HG03095 (cell line): ENCODE data around the gene UCP2.

Experiments
- ATAC-seq: cut with Tn5 transposase; IDR thresholded peaks from one replicate; pipeline ENCODE4 v1.9.1; 2021; ENCODE audit warnings: moderate library complexity; ENCODE audit not compliant: unreplicated experiment

Gene UCP2

DNA sequence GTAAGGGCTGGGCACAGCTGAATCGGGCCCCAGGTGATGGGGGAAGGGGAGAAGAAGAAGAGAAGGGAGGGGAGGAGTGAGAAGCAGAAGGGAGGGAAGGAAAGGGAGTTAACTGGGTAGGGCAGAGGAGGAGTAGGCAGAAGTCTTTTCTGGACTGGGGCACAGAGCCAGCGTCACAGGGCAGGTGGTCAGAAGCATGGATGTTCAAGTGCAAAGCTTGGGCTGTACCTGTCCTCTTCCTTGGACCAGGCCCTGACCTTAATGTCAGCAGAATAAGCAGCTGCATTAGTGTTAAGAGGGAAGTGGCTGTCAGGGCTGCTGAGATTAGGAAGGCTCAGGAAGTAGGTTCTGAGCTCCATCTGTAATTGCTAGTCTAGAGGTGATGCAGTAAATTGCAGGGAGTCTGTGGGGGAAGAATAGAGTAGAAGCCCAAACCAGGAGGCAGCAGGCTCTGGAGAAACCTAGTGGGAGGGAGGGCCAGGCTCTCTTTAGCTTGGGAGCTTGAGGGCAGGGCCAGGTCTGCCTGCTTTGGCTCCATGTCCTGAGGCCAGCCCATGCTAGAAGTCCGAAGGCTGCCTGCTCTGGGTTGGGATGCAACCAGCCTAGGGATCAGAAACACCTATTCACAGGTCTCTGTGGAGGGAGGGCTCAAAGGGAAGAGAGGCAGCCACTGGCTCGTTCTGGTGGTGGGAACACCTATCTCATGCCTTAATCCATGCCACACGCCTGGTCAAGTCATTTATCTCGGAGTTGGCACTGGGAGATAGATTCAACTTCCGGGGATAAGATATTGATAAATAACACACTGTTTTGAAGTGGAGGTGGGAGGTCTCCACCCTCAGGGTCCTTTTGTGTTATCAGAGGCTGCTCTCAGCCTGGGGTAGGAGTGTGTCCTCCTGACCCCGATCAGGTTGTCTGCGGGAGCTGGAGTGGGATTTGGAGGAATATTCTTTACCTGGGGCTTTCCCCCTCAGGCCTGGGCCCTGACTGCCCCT is 28.0 kb upstream of the UCP2 start:
- no peak for ATAC-seq

DNA sequence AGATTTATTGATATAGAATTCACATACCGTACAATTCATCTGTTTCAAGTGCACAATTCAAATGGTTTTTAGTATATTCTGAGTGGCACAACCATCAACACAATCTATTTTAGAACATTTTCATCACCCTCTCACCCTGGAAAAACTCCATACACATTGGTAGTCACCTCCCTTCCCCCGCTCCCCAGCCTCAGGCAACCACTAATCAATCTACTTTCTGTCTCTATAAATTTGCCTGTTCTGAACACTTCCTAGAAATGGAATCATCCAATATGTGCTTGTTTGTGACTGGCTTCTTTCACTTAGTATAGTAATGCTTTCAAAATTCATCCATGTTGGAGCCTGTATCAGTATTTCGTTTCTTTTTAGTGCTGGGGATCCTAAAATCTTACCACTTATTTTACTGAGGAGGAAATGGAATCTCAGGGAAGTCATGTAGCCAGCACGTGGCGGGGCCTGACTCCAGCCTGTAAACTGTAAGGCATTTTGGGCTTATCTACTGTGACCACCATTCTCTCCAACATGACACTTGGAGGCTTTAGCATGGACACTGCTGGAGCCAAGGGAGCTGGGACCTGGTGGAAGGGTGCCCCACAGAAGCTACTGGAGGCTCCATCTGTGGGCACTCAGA is 27.1 kb upstream of the UCP2 start:
- no peak for ATAC-seq

DNA sequence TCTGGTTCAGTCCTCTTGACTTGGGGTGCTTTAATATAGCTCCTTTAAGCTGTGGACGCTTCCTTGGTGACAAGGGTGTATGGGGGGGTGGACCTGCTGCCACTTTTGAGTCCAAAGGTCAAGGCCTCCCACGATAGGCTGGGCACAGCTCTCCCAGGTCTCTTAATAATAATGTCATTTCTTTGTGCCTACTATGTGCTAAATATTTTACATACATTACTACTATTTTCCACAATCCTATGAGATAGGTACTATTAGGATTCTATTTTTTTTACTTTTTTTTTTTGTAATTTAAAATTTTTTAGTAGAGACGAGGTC is 26.5 kb upstream of the UCP2 start:
- ATAC-seq, result no peak

DNA sequence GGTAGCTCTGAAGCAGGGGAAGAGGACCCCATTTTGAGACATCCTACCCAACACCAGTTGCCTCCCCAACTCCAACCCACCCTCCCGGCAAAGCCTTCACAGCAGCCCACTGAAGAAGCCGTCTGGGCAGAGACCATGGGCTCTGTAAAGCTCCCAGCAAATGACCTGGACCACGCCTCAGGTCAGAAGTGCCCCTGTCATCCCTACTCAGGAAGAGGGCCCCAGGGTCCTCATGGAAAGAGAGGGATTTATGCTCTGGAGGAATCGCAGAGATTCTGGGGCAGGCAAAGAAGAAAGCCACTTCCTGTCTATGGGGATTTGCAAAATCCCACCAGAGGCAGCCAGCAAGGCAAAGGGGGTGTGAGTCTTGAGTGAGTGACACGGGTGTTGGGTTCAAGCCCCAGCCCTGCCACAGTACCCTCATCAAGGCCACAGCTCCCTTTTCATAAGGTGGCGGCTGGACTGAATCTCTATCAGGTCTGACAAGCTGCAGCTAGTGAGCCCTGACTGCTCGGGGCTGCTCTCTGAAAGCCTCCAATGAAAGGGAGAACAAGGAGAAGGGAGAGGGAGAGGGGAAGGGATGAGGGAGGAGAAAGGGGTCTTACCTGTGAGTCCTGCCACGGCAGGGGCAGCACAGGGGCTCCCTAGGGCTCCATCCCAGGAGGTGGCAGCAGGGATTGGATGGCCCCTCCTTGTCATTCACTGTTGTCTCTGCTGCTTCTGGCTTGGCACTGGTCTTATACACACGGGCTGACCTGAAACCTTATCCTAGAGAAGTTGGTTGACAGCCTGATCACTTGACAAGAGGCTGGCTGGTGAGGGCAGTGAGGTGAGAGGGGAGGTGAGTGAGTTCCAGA is 26.0 kb upstream of the UCP2 start, which contains the start of gene UCP3:
Gene UCP3 (minus strand): TSS at position 713 of the 857 bp plus-strand sequence. CDS start 2,043 bp downstream, outside the sequence.
- no peak for ATAC-seq

DNA sequence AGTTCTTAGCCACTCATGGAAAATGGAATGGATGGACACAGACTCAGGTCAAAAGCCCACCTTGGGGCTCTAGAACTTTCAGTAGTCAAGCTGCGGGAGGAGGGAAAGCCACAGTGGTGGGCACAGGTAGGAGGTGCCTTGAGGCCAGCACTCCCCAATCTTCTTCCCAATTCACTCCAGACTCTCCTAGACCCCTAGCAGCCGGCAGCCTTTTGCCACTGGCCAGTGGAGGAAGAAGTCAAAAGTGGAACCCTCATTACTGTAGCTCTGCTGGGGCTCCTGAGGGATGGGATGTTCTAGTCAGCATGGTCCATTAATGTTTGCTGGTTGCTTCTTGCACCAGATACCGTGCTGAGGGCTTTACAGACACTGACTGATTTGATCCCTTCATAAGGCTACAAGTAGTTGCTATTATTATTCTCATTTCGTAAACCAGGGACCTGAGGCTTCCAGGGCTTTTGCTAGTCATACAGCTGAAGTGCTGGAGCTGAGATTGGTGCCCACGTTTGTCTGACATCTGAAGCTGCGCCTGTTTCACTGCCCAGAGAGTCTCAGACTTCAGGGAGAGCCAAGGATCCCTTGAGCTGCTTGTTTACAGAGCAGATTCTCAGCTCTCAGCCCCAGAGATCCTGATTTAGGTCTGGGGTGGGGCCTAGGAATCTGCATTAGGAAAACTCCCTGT is 25.2 kb upstream of the UCP2 start:
- ATAC-seq, result no peak

DNA sequence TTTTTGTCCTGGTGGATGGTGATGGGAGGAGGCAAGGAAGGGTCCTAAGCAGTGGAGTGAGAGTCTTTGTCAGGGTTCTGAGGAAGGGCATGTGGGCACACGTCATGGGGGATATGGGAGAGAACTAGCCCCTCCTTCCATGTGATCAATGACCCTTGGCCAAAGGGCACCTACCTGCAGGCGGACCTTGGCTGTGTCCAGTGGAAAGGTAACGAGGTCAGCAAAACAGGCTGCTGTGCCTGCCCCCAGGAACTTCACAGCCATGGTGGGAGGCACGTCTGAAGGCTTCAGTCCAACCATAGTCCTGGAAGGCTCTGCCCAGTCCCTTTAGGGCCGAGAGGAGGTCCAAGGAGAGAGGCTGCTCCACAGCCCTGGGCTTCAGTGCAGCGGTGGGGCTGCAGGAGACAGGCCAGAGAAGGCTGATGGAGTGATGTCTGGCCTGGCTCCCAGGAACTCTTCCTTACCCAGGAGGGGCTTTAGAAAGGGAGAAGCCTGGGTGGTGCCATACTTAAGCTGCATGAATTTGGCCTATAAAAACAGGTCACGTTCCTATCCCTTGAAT is 24.2 kb upstream of the UCP2 start:
- ATAC-seq, result no peak

DNA sequence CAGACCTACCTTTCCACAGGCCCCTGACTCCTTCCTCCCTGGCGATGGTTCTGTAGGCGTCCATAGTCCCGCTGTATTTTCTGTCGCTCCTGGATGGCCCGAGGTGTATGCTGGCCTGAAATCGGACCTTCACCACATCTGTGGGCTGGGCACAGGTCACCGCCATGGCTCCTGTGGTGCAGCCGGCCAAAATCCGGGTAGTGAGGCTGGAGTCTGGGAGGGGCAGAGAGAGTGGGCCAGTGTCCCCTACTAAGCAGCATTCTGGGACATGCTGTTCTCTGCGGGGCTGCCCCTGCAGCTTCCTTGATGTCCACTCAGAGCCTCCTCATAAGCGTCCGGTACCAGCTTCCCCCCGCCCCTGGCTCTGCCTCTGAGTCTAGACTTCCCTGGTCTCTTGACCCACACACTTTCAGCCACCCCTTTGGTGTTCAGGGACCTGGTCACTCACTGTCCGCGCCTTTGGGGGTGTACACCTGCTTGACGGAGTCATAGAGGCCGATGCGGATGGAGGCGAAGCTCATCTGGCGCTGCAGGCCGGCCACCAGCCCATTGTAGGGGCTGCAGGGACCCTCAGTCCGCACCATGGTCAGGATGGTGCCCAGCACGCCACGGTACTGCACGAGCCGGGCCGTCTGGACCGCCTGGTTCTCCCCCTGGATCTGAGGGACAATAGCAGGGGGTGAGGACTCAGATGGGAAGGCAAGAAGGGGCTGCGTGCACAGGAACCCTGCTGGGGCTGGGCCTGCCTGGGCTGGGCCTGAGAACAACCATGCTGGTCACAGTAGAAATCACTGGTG is 23.3 kb upstream of the UCP2 start:
- no peak for ATAC-seq

DNA sequence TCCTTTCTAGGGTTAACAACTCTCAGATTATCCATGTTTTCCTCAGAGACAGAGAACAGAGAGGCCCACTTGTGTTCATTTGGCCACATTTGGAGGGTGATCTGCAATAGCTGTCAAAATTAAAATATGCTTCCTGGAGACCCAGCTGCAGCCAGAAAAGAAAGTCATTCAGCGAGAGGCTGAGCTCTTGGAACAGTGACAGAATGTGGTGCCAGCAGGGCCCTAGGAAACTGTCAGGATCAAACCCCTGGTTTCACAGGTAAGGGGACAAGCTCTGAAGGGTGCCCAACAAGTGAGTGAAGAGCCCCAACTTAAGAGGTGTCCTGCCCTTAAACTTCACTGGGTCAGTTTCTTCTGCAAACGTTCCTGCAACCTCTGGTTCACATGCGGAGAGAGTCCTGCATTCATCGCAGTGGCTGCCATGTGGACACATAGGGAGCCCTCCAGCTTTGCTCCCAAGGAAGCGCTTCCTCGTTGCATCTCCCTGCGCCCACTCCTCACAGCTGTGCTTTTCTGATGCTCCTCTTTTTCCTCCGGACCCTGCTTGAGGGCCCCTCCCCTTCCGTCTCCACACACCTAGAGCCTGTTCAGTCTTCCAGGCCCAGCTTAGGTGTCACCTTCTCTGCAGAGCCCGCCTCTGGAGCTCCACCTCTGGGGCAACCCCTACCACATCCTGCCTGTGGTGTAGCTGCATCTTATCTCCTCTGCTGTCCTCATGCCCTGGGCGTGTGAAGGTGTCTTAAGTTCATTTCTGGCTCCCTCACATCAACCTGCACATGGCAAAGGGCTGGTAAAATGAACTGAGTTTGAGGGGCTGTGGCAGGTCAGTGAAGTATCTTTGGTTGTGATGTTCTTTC is 22.3 kb upstream of the UCP2 start:
- ATAC-seq, result no peak

DNA sequence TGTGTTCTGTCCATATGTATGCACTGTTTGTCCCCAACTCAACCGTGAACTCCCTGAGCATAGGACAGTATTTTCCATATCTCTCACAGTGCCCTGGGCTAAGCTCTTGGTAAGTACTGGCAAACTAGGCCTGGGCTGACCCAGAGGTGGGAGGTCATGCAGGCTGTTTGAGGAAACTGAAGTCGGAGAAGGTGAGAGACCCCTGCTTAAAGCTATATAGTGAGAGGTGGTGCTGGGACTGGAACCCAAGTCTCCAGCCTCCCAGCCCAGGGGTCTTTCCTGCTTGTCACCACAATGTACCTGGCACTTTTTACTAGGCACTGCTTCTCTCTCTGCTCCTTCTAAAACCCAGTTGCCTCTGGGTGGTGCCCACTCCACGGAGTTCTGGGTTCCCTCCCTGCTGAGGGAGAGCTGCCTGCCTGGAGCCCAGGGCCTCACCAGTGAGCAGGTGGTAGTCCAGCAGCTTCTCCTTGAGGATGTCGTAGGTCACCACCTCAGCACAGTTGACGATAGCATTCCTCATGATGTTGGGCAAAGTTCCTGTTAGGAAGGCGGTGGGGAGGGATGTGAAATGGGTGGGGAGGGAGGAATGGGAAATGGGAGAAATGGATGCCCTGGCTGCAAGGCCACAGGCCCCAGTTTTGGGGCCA is 21.5 kb upstream of the UCP2 start:
- no peak for ATAC-seq

DNA sequence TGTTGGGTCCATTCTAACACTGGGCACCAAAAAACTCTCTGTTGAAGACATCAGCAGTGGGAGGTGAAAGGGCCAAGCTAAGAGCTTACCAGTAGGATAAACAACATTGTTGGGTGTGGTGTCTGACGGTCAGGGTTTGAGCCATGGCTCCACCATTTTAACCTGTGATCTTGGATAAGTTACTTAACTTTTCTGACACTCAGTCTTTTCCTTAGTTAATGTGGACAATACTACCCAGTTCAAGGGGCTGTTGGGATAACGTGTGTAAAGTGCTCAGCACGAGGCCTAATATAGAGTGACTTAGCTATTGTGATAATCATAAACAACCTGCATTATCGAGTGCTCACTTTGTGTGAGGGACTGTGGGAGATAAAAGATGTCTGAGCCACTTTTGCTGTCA is 20.2 kb upstream of the UCP2 start:
- ATAC-seq, result no peak

DNA sequence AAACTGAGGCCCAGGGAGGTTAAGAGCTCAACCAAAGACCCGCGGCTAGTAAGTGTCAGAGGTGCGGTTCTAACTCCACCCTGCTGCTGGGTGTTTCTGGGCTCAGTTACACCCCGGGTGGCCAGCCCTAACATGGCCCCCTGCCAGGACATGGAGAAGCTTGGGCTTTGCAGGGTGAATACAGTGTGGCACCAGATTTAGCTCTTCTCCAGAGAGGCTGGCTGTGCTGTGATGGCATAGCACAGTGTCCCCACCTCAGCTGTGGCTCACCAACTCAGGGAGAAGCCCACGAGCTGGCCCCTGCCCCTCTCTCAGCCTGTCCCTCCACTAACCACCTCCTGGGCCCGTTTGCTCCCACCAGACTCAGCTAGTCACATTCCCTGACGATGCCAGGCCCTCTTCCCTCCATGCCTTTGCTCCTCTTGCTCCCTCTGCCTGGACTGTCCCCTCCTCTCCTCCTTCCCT is 19.2 kb upstream of the UCP2 start:
- no peak for ATAC-seq

DNA sequence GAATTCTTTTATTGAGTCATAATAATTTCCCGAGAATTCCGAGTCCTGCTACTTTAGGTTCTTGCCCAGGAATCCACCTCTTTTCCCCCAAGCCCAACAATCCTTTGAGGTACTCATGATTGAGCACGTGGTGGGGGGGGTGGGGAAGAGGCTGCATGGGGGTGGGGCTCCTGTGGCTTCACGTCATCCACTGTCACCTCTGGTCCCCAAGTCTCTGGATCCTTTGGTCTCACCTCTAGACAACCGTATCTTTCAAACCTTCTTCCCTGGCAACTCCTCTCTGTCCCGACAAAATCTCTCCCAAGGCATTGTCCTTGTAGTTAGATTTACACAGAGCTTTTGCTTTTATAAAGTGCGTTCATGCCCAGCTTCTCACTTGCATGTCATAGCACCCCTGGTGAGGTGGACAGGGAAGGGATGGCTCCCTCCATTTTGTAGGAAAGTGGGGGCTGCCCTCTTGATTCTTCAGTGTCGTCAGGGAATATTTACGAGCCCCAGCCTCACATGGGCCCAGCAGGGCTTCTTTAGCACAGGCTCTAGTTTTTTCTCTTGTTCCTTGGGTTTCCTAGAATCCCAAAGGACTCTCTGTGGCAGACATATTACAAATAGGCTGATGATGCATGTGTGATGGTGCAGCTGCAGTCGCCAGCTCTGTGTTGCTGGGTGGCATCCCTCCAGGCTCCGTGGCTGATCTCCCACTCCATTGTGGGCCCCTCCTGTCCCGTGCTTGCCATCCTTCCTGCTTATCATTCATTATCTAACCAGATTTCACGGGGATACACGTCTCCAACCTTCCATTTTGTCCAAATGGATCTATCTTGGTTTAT is 17.9 kb upstream of the UCP2 start:
- ATAC-seq, result no peak

DNA sequence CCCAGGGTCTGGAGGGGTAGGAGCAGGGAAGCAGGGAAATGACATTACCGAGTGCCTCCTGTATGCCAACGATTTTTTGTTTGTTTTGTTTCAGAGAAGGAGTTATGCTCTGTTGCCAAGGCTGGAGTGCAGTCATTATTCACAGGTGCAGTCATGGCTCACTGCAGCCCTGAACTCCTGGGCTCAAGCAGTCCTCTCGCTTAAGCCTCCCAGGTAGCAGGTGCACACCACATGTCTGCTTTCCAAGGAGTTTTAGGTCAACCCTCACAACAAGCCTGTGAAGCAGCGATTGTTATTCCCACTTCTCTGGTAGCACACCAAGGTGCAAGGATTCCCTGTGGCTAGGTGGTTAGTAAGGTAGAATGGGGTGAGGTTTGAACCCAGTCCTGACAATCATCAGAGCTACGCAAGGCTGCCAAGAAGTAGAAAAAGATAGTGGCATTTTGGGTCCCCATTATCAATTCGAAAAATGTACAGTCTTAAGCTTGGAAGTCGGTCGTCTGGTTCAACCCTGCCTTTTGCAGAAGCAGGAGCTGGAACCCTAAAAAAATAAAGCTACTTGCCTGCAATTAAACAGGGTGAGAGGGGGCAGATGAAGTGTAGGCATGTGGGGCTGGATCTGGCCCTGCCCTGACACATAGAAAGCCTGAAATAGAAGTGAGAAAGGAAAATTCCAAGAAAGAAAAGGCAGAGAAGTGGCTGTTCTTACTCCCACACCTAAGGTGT is 17.1 kb upstream of the UCP2 start:
- ATAC-seq, result no peak

DNA sequence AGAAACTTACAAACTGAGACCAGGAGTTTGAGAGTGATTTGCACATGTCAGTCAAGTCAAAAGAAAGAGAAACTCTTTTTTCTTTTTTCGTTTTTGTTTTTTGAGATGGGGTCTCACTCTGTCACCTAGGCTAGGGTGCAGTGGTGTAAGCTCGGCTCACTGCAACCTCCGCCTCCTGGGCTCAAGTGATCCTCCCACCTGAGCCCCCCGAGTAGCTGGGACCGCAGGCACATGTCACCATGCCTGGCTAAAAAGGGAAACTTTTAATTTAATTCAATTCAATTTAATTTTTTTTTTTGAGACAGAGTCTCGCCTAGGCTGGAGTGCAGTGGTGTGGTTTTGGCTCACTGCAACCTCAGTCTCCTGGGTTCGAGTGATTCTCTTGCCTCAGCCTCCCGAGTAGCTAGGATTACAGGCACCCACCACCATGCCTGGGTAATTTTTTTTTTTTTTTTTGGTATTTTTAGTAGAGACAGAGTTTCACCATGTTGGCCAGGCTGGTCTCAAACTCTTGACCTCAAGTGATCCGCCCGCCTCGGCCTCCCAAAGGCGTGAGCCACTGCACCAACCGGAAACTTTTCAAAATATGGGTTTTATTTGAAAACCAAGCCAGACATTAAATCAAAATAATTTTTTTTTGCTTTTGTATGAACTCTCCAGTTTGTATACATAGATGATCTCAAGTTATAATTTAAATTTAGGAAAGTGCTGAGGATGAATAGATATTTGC is 16.4 kb upstream of the UCP2 start:
- ATAC-seq, result no peak

DNA sequence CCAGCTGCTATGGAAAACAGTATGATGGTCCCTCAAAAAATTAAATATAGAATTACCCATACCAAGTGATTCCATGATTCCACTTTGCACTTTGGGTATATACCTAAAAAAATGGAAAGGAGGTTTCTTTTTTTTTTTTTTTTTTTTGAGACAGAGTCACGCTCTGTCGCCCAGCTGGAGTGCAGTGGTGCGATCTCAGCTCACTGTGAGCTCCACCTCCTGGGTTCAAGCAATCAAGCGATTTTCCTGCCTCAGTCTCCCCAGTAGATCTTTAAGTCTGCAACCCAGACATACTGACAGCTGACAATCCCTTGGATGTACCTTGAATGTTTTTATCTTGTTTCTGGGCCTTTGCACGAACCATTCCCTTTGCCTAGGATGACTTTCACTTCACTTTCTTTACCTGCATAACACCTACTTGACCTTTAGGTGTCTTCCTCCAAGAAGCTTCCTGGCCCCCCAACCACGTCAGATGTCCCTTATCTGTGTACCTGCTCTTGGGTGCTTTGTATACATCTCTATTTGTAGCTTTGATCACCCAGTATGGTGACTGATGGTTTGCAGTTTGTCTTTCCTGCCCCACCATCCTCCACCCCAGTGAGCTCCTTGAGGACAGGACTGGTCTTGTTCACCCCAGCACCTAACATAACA is 14.6 kb upstream of the UCP2 start:
- no peak for ATAC-seq
